Brain pericyte (primary cell): Measurements from ENCODE around the gene YIPF2.

Source experiments
- DNase-seq: peaks from one replicate; pipeline ENCODE4 v3.0.0-alpha.2; 2012; ENCODE audit warnings: low read depth, low spot score

Gene YIPF2

GRCh38 chr19:10876459-10877240, 51.8 kb downstream of the YIPF2 start:
- DNase-seq = no peak

DNA sequence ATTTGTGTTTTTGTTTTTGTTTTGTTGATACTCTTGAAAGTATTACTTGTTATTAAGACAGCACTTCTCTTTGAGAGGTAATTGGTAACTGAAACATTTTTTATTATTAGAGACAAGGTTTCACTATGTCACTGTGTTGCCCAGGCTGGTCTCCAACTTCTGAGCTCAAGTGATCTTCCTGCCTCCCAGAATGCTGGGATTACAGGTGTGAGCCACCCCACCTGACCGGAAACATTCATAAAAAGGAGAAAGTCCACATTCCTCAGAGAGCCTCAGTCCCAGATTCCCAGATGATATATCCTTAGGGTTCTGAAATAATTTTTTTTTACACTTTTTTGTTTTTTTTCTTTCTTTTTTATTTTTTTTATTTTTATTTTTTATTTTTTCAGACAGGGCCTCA, 54.4 kb downstream of the YIPF2 start:
- DNase-seq = no peak

DNA sequence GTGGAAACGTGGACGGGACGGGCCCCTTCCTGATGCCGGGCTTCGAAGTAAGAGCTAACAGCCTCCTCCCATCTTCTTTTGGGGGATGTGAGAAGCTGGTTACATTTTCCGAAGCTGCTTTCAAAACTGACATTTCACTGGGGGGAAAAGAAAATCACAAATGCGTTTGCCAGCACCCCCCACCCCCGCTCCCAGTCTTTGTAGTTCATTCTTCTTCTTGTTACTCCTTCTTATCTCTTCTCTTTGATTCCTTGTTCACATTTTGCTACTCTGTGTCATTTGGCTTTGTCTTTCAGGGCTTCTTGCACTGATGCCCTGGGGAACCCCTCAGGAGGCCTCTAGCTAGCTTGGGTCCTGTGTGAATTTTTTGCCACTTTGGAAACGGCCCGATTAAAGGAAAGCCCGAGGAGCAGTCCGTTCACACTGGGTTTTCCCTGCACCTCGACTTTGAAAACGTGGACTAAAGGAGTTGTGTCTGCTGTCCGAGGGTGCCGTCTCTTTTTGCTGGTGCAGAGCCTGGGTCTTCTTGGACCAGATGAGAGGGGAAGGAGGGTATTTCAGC, 55.8 kb downstream of the YIPF2 start:
- no peak for DNase-seq
